ENCODE results near the gene MRPL58. TPM values are rescaled to one million over a fixed set of nuclear protein-coding genes. Genes with fewer than 3 reads are reported as not detected.

MRPL58 gene
- total and polyA plus RNA-seq, 2 of the 8 experiments (the other 6 are each of a cell fraction or from before 2014, with no cell fraction given): 43.6 to 49.1 TPM

DNA sequence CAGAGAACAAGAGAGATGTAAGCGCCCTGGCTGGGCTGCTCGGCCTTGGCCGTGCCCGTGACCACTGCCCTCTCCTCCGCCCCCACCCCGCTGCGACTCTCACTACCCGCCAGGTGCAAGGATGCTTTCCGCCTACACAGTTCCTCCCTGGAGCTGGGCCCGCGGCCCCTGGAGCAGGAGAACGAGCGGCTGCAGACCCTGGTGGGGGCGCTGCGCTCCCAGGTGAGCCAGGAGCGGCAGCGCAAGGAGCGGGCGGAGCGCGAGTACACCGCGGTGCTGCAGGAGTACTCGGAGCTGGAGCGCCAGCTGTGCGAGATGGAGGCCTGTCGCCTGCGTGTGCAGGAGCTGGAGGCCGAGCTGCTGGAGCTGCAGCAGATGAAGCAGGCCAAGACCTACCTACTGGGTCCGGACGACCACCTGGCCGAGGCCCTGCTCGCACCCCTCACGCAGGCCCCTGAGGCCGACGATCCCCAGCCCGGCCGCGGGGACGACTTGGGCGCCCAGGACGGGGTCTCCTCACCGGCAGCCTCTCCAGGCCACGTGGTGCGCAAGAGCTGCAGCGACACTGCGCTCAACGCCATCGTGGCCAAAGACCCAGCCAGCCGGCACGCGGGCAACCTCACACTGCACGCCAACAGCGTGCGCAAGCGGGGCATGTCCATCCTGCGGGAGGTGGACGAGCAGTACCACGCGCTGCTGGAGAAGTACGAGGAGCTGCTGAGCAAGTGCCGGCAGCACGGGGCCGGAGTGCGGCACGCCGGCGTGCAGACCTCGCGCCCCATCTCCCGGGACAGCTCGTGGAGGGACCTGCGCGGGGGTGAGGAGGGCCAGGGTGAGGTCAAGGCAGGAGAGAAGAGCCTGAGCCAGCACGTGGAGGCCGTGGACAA lies 9.2 kb upstream of the MRPL58 start:
- H2BK20ac ChIP-seq (ENCODE audit: low read length): no peak overlapping the region
- H3K9ac ChIP-seq (replicated peaks in 1 of 4; ENCODE audit: extremely low read depth in 1 of 4, low read depth in 3 of 4, low read length in 3 of 4): no peak overlapping the region
- TF ChIP-seq MAFK (IDR thresholded peaks at IDR 0.05; ENCODE audit: low read depth, low read length): no peak
- TF ChIP-seq, protein P1, sequence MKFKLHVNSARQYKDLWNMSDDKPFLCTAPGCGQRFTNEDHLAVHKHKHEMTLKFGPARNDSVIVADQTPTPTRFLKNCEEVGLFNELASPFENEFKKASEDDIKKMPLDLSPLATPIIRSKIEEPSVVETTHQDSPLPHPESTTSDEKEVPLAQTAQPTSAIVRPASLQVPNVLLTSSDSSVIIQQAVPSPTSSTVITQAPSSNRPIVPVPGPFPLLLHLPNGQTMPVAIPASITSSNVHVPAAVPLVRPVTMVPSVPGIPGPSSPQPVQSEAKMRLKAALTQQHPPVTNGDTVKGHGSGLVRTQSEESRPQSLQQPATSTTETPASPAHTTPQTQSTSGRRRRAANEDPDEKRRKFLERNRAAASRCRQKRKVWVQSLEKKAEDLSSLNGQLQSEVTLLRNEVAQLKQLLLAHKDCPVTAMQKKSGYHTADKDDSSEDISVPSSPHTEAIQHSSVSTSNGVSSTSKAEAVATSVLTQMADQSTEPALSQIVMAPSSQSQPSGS (IDR thresholded peaks at IDR 0.05; ENCODE audit: low read length): no peak
- TF ChIP-seq RAD21 (IDR thresholded peaks at IDR 0.05 in 1 of 2, conservative IDR thresholded peaks at IDR 0.05 in 1 of 2; ENCODE audit: low read depth in 2 of 2, low read length in 2 of 2): peak; percentile 33 to 54; a peak in 3 of 4 replicates
- TF ChIP-seq, protein P2, sequence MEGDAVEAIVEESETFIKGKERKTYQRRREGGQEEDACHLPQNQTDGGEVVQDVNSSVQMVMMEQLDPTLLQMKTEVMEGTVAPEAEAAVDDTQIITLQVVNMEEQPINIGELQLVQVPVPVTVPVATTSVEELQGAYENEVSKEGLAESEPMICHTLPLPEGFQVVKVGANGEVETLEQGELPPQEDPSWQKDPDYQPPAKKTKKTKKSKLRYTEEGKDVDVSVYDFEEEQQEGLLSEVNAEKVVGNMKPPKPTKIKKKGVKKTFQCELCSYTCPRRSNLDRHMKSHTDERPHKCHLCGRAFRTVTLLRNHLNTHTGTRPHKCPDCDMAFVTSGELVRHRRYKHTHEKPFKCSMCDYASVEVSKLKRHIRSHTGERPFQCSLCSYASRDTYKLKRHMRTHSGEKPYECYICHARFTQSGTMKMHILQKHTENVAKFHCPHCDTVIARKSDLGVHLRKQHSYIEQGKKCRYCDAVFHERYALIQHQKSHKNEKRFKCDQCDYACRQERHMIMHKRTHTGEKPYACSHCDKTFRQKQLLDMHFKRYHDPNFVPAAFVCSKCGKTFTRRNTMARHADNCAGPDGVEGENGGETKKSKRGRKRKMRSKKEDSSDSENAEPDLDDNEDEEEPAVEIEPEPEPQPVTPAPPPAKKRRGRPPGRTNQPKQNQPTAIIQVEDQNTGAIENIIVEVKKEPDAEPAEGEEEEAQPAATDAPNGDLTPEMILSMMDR (IDR thresholded peaks at IDR 0.05; ENCODE audit: control extremely low read depth in 1 of 3, insufficient read depth in 1 of 3, low read depth in 1 of 3, low read length in 3 of 3): peak; percentile 18 to 47 (median 28)
- no peak for TF ChIP-seq CTBP2 (IDR thresholded peaks at IDR 0.05; ENCODE audit: borderline replicate concordance, insufficient read depth, insufficient read length, low read length)
- H3K18ac ChIP-seq (ENCODE audit: extremely low read depth, low read length): no peak overlapping the region
- H3K56ac ChIP-seq (replicated peaks; ENCODE audit: insufficient read length, low read depth, low read length): no peak overlapping the region
- no peak for FAIRE-seq
- no peak overlapping the region for H3K23ac ChIP-seq (ENCODE audit: insufficient read length)
- H4K20me1 ChIP-seq (replicated peaks in 1 of 2; ENCODE audit: control insufficient read depth in 1 of 2, insufficient read depth in 2 of 2, low read length in 2 of 2): peaks cover 0 to 4% of the 10 kb centered on the region in 2 experiments
- no peak overlapping the region for H2BK12ac ChIP-seq (ENCODE audit: low read depth, low read length)
- no peak overlapping the region for H2BK15ac ChIP-seq (ENCODE audit: low read length)
- H3K79me1 ChIP-seq (ENCODE audit: low read depth, low read length): no peaks in the 10 kb centered on the region
- H2BK120ac ChIP-seq (replicated peaks; ENCODE audit: low read depth, low read length): no peak overlapping the region
- H3K23me2 ChIP-seq (ENCODE audit: low read depth, low read length): no peaks in the 10 kb centered on the region
- no peaks in the 10 kb centered on the region for H3K9me3 ChIP-seq (ENCODE audit: insufficient read depth in 2 of 2, low read depth in 1 of 2, low read length in 1 of 2)
- no peak overlapping the region for H3K4me3 ChIP-seq (ENCODE audit: extremely low read depth in 1 of 4, insufficient read depth in 2 of 4, low read depth in 3 of 4, low read length in 4 of 4)
- WGBS, 2 experiments (ENCODE audit: extremely low coverage in 1 of 2, insufficient coverage in 1 of 2, insufficient read length in 1 of 2, insufficient replicate concordance in 2 of 2, low coverage in 1 of 2, low lambda C conversion rate in 2 of 2, missing lambda C conversion rate in 1 of 2): 95% methylated on average over 63 of the region's 76 CpGs; no CpG with 5 or more reads in 1 of the 2 experiments
- H2AFZ ChIP-seq (ENCODE audit: low read length): no peak overlapping the region
- H4K8ac ChIP-seq (ENCODE audit: extremely low read depth, insufficient read depth, low read length): no peak overlapping the region
- H3K36me3 ChIP-seq (ENCODE audit: control insufficient read depth in 2 of 4, insufficient read depth in 4 of 4, low read length in 3 of 4): peaks cover 6 to 32% (median 20%) of the 10 kb centered on the region in 4 experiments; a peak in 6 of 8 replicates
- H2AK5ac ChIP-seq (ENCODE audit: low read depth, low read length): no peak overlapping the region
- H2BK5ac ChIP-seq (ENCODE audit: low read depth, low read length): no peak overlapping the region
- peak in 1 of 2 experiments; percentile 52 for DNase-seq (ENCODE audit: low read depth in 1 of 2, low spot score in 2 of 2)
- H3K4me2 ChIP-seq (ENCODE audit: insufficient read depth in 1 of 2, low read depth in 2 of 2, low read length in 2 of 2): no peak overlapping the region
- CTCF ChIA-PET (ENCODE audit: partially characterized antibody): interaction anchor here (0.5 to 20.3 kb wide), 14 partner anchors 9 to 111 kb away, joined by 3 to 345 read pairs (median 4); partner anchors contain the start of genes CDR2L, HID1 and MRPL58
- H3K27me3 ChIP-seq (replicated peaks in 1 of 4; ENCODE audit: control insufficient read depth in 3 of 4, extremely low read depth in 1 of 4, insufficient read depth in 3 of 4, low read length in 3 of 4): no peaks in the 10 kb centered on the region
- no peak overlapping the region for H3K14ac ChIP-seq (ENCODE audit: insufficient read length)
- no peak overlapping the region for H3K4ac ChIP-seq (replicated peaks; ENCODE audit: insufficient read length, low read depth, low read length)
- H4K5ac ChIP-seq (ENCODE audit: insufficient read length, low read depth, low read length): no peak overlapping the region
- POLR2A ChIA-PET (ENCODE audit: partially characterized antibody): interaction anchor here (0.6 to 4.6 kb wide), 5 partner anchors 10 to 42 kb away, joined by 3 to 27 read pairs (median 7); partner anchors contain the start of genes CDR2L and MRPL58
- no peak overlapping the region for H3K27ac ChIP-seq (ENCODE audit: low read depth, low read length)
- no peak overlapping the region for H4K91ac ChIP-seq (replicated peaks; ENCODE audit: insufficient read length, low read length)
- H3K4me1 ChIP-seq (replicated peaks in 1 of 4; ENCODE audit: control insufficient read depth in 3 of 4, insufficient read depth in 4 of 4, low read length in 3 of 4): no peaks in the 10 kb centered on the region
- H3K79me2 ChIP-seq (ENCODE audit: control insufficient read depth in 1 of 2, insufficient read depth in 2 of 2, low read length in 2 of 2): no peaks in the 10 kb centered on the region
